Trophoblast cell (in vitro differentiated cells and primary cell): ENCODE measurements around the gene ATP8A1.

ENCODE experiments used
- DNase-seq, 2 donors: peaks; one replicate each; pipeline ENCODE4 v3.0.0-alpha.2; 2016
- H2AFZ ChIP-seq: 2 replicates; pipeline ENCODE4 v1.6.1; 2013; ENCODE audit warnings: low read length, moderate library complexity, mild to moderate bottlenecking; ENCODE audit not compliant: insufficient read depth, poor library complexity
- H2AK5ac ChIP-seq: 2 replicates; pipeline ENCODE4 v1.6.1; 2013; ENCODE audit warnings: mild to moderate bottlenecking, low read length
- H2BK120ac ChIP-seq: 2 replicates; pipeline ENCODE4 v1.6.1; 2013; ENCODE audit warnings: low read length, mild to moderate bottlenecking, moderate library complexity; ENCODE audit not compliant: insufficient read depth, poor library complexity
- H2BK12ac ChIP-seq: 2 replicates; pipeline ENCODE4 v1.6.1; 2013; ENCODE audit warnings: mild to moderate bottlenecking, low read length, moderate library complexity
- H2BK5ac ChIP-seq: 2 replicates; pipeline ENCODE4 v1.6.1; 2013; ENCODE audit warnings: low read length, low read depth, moderate library complexity, mild to moderate bottlenecking; ENCODE audit not compliant: poor library complexity
- H3K14ac ChIP-seq: 2 replicates; pipeline ENCODE4 v1.6.1; 2013; ENCODE audit warnings: mild to moderate bottlenecking, low read length
- H3K18ac ChIP-seq: 2 replicates; pipeline ENCODE4 v1.6.1; 2013; ENCODE audit warnings: mild to moderate bottlenecking, low read length
- H3K23ac ChIP-seq: 2 replicates; pipeline ENCODE4 v1.6.1; 2013; ENCODE audit warnings: low read length
- H3K27ac ChIP-seq: 2 replicates; pipeline ENCODE4 v1.5.1; 2013; ENCODE audit warnings: low read depth, mild to moderate bottlenecking, inconsistent platforms, low read length, moderate library complexity
- H3K27me3 ChIP-seq: 2 replicates; pipeline ENCODE4 v1.6.1; 2013; ENCODE audit warnings: inconsistent platforms, mild to moderate bottlenecking, low read length, moderate library complexity; ENCODE audit not compliant: insufficient read depth
- H3K36me3 ChIP-seq, 2 experiments: 1 replicate in 1 of 2; 2 replicates in 1 of 2; pipeline ENCODE4 v1.6.1; 2013; ENCODE audit warnings: low read length in 2 of 2, mild to moderate bottlenecking in 2 of 2, moderate library complexity in 1 of 2; ENCODE audit not compliant: insufficient read depth in 2 of 2, control insufficient read depth in 1 of 2
- H3K4ac ChIP-seq: 2 replicates; pipeline ENCODE4 v1.6.1; 2013; ENCODE audit warnings: low read depth, mild to moderate bottlenecking, low read length, moderate library complexity
- H3K4me1 ChIP-seq, 2 experiments: 1 replicate in 1 of 2; 2 replicates in 1 of 2; pipeline ENCODE4 v1.6.1; 2013; ENCODE audit warnings: low read length in 2 of 2, mild to moderate bottlenecking in 2 of 2, moderate library complexity in 1 of 2; ENCODE audit not compliant: insufficient read depth in 2 of 2, control insufficient read depth in 1 of 2
- H3K4me2 ChIP-seq: 2 replicates; pipeline ENCODE4 v1.6.1; 2013; ENCODE audit warnings: inconsistent platforms, mild to moderate bottlenecking, low read length, moderate library complexity
- H3K4me3 ChIP-seq: 2 replicates; pipeline ENCODE4 v1.5.1; 2013; ENCODE audit warnings: mild to moderate bottlenecking, low read depth, low read length, inconsistent platforms
- H3K79me1 ChIP-seq: one replicate; pipeline ENCODE4 v1.6.1; 2013; ENCODE audit warnings: low read length
- H3K79me2 ChIP-seq: 2 replicates; pipeline ENCODE4 v1.6.1; 2013; ENCODE audit warnings: low read length, mild to moderate bottlenecking; ENCODE audit not compliant: control insufficient read depth, insufficient read depth, poor library complexity
- H3K9ac ChIP-seq: 2 replicates; pipeline ENCODE4 v1.6.1; 2013; ENCODE audit warnings: mild to moderate bottlenecking, low read length
- H3K9me3 ChIP-seq: 2 replicates; pipeline ENCODE4 v1.6.1; 2013; ENCODE audit warnings: low read depth, mild to moderate bottlenecking, control low read depth, inconsistent platforms, low read length; ENCODE audit not compliant: insufficient read depth
- H4K12ac ChIP-seq: 2 replicates; pipeline ENCODE4 v1.6.1; 2013; ENCODE audit warnings: low read depth, mild to moderate bottlenecking, low read length, moderate library complexity
- H4K8ac ChIP-seq: 2 replicates; pipeline ENCODE4 v1.6.1; 2013; ENCODE audit warnings: low read depth, mild to moderate bottlenecking, low read length, moderate library complexity
- H4K91ac ChIP-seq: one replicate; pipeline ENCODE4 v1.6.1; 2013; ENCODE audit warnings: low read depth, mild to moderate bottlenecking, low read length, moderate library complexity
- WGBS: extraction: QIAGEN DNeasy Blood & Tissue Kit; methylation state at CpG from one replicate; pipeline ENCODE4 v1.1.7; 2013; ENCODE audit warnings: missing lambda C conversion rate; ENCODE audit not compliant: insufficient read length, insufficient coverage; ENCODE audit errors: extremely low coverage; 5-methylcytosine and 5-hydroxymethylcytosine counted together

Gene ATP8A1

GRCh38 chr4:42630908-42631307 lies 26.0 kb downstream of the ATP8A1 start:
- Histone ChIP-seq H2BK120ac (no peak overlapping the region), H3K14ac (no peak overlapping the region), H3K79me1 (no peaks in the 10 kb centered on the region), H3K27ac (no peak overlapping the region), H4K91ac (no peak overlapping the region), H3K9ac (no peak overlapping the region), H3K4me3 (no peak overlapping the region), H2BK12ac (no peak overlapping the region), H3K23ac (no peak overlapping the region), H2AK5ac (no peak overlapping the region), H3K4me2 (no peak overlapping the region), H2BK5ac (no peak overlapping the region), H3K18ac (no peak overlapping the region), H4K8ac (no peak overlapping the region), H3K4me1 (no peaks in the 10 kb centered on the region), H2AFZ (no peak overlapping the region), H4K12ac (no peak overlapping the region), H3K36me3 (no peaks in the 10 kb centered on the region), H3K79me2 (no peaks in the 10 kb centered on the region), H3K9me3 (no peaks in the 10 kb centered on the region), H3K4ac (no peak overlapping the region), H3K27me3 (no peaks in the 10 kb centered on the region)
- DNase-seq: no peak
- WGBS: no CpG with 5 or more reads among the region's 1 CpG

GRCh38 chr4:42628740-42629139 lies 28.2 kb downstream of the ATP8A1 start:
- H3K9me3 ChIP-seq: no peaks in the 10 kb centered on the region
- H3K27me3 ChIP-seq: no peaks in the 10 kb centered on the region
- H3K9ac ChIP-seq: no peak overlapping the region
- no peak overlapping the region for H2BK120ac ChIP-seq
- H3K4ac ChIP-seq: no peak overlapping the region
- WGBS: no CpG with 5 or more reads among the region's 4 CpGs
- no peak overlapping the region for H3K27ac ChIP-seq
- no peaks in the 10 kb centered on the region for H3K79me2 ChIP-seq
- H3K36me3 ChIP-seq: no peaks in the 10 kb centered on the region
- H2AK5ac ChIP-seq: no peak overlapping the region
- no peaks in the 10 kb centered on the region for H3K79me1 ChIP-seq
- H3K4me1 ChIP-seq: no peaks in the 10 kb centered on the region
- H2BK12ac ChIP-seq: no peak overlapping the region
- H3K23ac ChIP-seq: no peak overlapping the region
- H3K18ac ChIP-seq: no peak overlapping the region
- DNase-seq: no peak
- H2AFZ ChIP-seq: no peak overlapping the region
- no peak overlapping the region for H4K8ac ChIP-seq
- no peak overlapping the region for H2BK5ac ChIP-seq
- H4K12ac ChIP-seq: no peak overlapping the region
- H3K14ac ChIP-seq: no peak overlapping the region
- H3K4me3 ChIP-seq: no peak overlapping the region
- H4K91ac ChIP-seq: no peak overlapping the region
- H3K4me2 ChIP-seq: no peak overlapping the region

- H3K14ac ChIP-seq: no peak overlapping the region
- H3K4me2 ChIP-seq: peak overlapping the region; percentile 14
- H3K4me1 ChIP-seq: no peaks in the 10 kb centered on the region
- H2AFZ ChIP-seq: peak overlapping the region; percentile 6
- WGBS: no CpG with 5 or more reads among the region's 9 CpGs
- H3K79me1 ChIP-seq: no peaks in the 10 kb centered on the region
- H2BK5ac ChIP-seq: no peak overlapping the region
- no peak overlapping the region for H2BK12ac ChIP-seq
- no peak overlapping the region for H4K8ac ChIP-seq
- H3K79me2 ChIP-seq: no peaks in the 10 kb centered on the region
- no peaks in the 10 kb centered on the region for H3K9me3 ChIP-seq
- no peak overlapping the region for H3K27ac ChIP-seq
- H4K91ac ChIP-seq: no peak overlapping the region
- peak overlapping the region; percentile 59 for H3K9ac ChIP-seq
- H4K12ac ChIP-seq: no peak overlapping the region
- no peak overlapping the region for H3K4ac ChIP-seq
- DNase-seq: no peak
- H2BK120ac ChIP-seq: no peak overlapping the region
- H3K36me3 ChIP-seq: no peaks in the 10 kb centered on the region
- H2AK5ac ChIP-seq: no peak overlapping the region
- H3K18ac ChIP-seq: no peak overlapping the region
- H3K4me3 ChIP-seq: no peak overlapping the region
- H3K23ac ChIP-seq: no peak overlapping the region
- H3K27me3 ChIP-seq: no peaks in the 10 kb centered on the region
Observed at GRCh38 chr4:42627885-42628646, 28.8 kb downstream of the ATP8A1 start.

- no peaks in the 10 kb centered on the region for H3K36me3 ChIP-seq
- DNase-seq: no peak
- no peak overlapping the region for H4K12ac ChIP-seq
- H3K79me1 ChIP-seq: no peaks in the 10 kb centered on the region
- H2BK120ac ChIP-seq: no peak overlapping the region
- H3K9me3 ChIP-seq: no peaks in the 10 kb centered on the region
- no peak overlapping the region for H3K27ac ChIP-seq
- H3K4me2 ChIP-seq: no peak overlapping the region
- no peak overlapping the region for H3K4me3 ChIP-seq
- H3K79me2 ChIP-seq: no peaks in the 10 kb centered on the region
- no peak overlapping the region for H4K91ac ChIP-seq
- H3K27me3 ChIP-seq: no peaks in the 10 kb centered on the region
- no peaks in the 10 kb centered on the region for H3K4me1 ChIP-seq
- H3K23ac ChIP-seq: no peak overlapping the region
- H4K8ac ChIP-seq: no peak overlapping the region
- H2BK5ac ChIP-seq: no peak overlapping the region
- H3K9ac ChIP-seq: no peak overlapping the region
- H2AK5ac ChIP-seq: no peak overlapping the region
- WGBS: no CpG with 5 or more reads among the region's 4 CpGs
- no peak overlapping the region for H3K4ac ChIP-seq
- H3K14ac ChIP-seq: no peak overlapping the region
- no peak overlapping the region for H3K18ac ChIP-seq
- H2BK12ac ChIP-seq: no peak overlapping the region
- no peak overlapping the region for H2AFZ ChIP-seq
Observed at GRCh38 chr4:42626629-42627146, 30.2 kb downstream of the ATP8A1 start.
